OCI-LY1 (cell line): ENCODE measurements around the gene SNRK.

ENCODE experiments used
- EZH2 ChIP-seq: fragments of 200-600 bp; sonication (generic), shearing (Covaris generic); IDR thresholded peaks from 2 replicates; pipeline ENCODE4 v1.8.0; 2017; ENCODE audit warnings: borderline replicate concordance, mixed run types, mild to moderate bottlenecking, antibody characterized with exemption, low read length, moderate library complexity, mixed read lengths
- TF ChIP-seq, protein P1 (sequence below): fragments of 200-600 bp; sonication (generic), shearing (Covaris generic); IDR thresholded peaks from 2 replicates; pipeline ENCODE4 v1.5.1; 2017; ENCODE audit warnings: mild to moderate bottlenecking, antibody characterized with exemption, low read length, moderate library complexity, mixed read lengths

DNA sequence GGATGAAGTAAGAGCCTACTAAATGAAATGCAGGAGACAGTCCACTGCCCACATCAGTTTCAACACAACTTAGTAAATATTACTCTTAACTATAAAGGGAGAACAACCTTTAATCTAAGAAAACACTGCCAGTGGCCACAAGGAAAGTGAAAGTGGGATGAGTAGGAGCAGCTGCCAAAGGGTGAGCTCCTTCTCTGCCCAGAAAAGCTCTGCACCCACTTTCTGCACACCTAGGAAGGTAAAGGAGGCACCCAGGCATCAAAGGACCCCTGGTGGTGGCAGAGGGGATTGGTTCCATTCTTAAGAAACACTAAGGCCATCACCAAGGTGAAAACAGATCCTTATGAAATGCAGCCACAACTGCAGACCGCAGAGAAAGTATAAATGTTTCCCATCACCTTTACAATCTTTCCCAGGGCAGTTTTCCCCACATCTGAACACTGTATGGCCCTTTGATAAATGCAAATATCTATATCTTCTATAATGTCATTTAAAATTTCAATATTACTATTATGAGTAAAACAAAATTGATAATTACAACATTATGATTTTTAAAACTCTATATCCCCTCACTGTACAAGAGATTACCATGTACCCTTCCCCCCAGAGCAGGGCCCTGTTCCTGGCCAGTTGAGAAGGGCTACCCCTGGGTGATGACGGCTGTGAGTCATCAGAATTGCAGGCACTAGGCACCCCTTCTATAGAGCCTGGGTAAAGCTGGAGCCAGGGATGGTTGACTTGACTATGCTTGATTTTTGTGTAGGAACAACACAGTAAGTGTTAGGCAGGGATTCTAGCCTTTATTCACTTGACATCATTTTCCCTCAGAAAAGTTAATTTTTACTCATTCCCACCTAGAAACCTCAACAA lies 92.0 kb downstream of the SNRK start:
- TF ChIP-seq, protein P1, sequence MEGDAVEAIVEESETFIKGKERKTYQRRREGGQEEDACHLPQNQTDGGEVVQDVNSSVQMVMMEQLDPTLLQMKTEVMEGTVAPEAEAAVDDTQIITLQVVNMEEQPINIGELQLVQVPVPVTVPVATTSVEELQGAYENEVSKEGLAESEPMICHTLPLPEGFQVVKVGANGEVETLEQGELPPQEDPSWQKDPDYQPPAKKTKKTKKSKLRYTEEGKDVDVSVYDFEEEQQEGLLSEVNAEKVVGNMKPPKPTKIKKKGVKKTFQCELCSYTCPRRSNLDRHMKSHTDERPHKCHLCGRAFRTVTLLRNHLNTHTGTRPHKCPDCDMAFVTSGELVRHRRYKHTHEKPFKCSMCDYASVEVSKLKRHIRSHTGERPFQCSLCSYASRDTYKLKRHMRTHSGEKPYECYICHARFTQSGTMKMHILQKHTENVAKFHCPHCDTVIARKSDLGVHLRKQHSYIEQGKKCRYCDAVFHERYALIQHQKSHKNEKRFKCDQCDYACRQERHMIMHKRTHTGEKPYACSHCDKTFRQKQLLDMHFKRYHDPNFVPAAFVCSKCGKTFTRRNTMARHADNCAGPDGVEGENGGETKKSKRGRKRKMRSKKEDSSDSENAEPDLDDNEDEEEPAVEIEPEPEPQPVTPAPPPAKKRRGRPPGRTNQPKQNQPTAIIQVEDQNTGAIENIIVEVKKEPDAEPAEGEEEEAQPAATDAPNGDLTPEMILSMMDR, result peak; percentile 79
- no peak for TF ChIP-seq EZH2
